Neural progenitor cell (in vitro differentiated cells): ENCODE data around the gene PLA1A. TPM values are rescaled to one million over a fixed set of nuclear protein-coding genes. Genes with fewer than 3 reads are reported as not detected.
A peak's percentile ranks its signal among the peaks of the same experiment; 100 is the strongest.

Experiments
- DNase-seq: peaks from one replicate; pipeline ENCODE4 v3.0.0-alpha.2; 2016; ENCODE audit warnings: low spot score
- H2AFZ ChIP-seq: fragments of 200-600 bp; sonication (generic); replicated peaks from 2 replicates; pipeline ENCODE4 v1.6.1; 2016; ENCODE audit warnings: antibody characterized with exemption
- H3F3A ChIP-seq: fragments of 200-600 bp; sonication (generic); 2 replicates; pipeline ENCODE4 v1.6.1; 2016; ENCODE audit warnings: antibody characterized with exemption, low read depth
- H3K27ac ChIP-seq: fragments of 200-600 bp; sonication (generic); 2 replicates; pipeline ENCODE4 v1.5.1; 2016; ENCODE audit warnings: mild to moderate bottlenecking
- H3K27me3 ChIP-seq: fragments of 200-600 bp; sonication (generic); 2 replicates; pipeline ENCODE4 v1.6.1; 2016; ENCODE audit warnings: mild to moderate bottlenecking, moderate library complexity
- H3K36me3 ChIP-seq: fragments of 200-600 bp; sonication (generic); 2 replicates; pipeline ENCODE4 v1.5.1; 2016
- H3K4me1 ChIP-seq: fragments of 200-600 bp; sonication (generic); 2 replicates; pipeline ENCODE4 v1.6.1; 2016; ENCODE audit warnings: mixed run types
- H3K4me2 ChIP-seq: fragments of 200-600 bp; sonication (generic); 2 replicates; pipeline ENCODE4 v1.6.1; 2016
- H3K4me3 ChIP-seq: fragments of 200-600 bp; sonication (generic); 2 replicates; pipeline ENCODE4 v1.5.1; 2016
- H3K79me2 ChIP-seq: fragments of 200-600 bp; sonication (generic); 2 replicates; pipeline ENCODE4 v1.6.1; 2016; ENCODE audit warnings: low read depth
- H3K9ac ChIP-seq: fragments of 200-600 bp; sonication (generic); 2 replicates; pipeline ENCODE4 v1.6.1; 2016
- H3K9me3 ChIP-seq: fragments of 200-600 bp; sonication (generic); 2 replicates; pipeline ENCODE4 v1.5.1; 2016; ENCODE audit warnings: low read depth
- H4K20me1 ChIP-seq: fragments of 200-600 bp; sonication (generic); 2 replicates; pipeline ENCODE4 v1.6.1; 2016; ENCODE audit warnings: low read depth
- H3K27ac Mint-ChIP-seq: 3 replicates; pipeline ENCODE4 v1.8.0; 2021; ENCODE audit warnings: mixed read lengths
- H3K27me3 Mint-ChIP-seq: 2 replicates; pipeline ENCODE4 v1.8.0; 2022; ENCODE audit warnings: low read depth, mild to moderate bottlenecking, inconsistent platforms, moderate library complexity, mixed read lengths; ENCODE audit not compliant: insufficient read depth
- H3K36me3 Mint-ChIP-seq: 3 replicates; pipeline ENCODE4 v1.8.0; 2021; ENCODE audit warnings: mixed read lengths
- H3K4me1 Mint-ChIP-seq: 3 replicates; pipeline ENCODE4 v1.8.0; 2021; ENCODE audit warnings: mixed read lengths
- H3K4me3 Mint-ChIP-seq: 3 replicates; pipeline ENCODE4 v1.8.0; 2021; ENCODE audit warnings: mild to moderate bottlenecking, moderate library complexity, mixed read lengths
- H3K9me3 Mint-ChIP-seq: 3 replicates; pipeline ENCODE4 v1.8.0; 2020; ENCODE audit warnings: mixed read lengths
- CTCF ChIP-seq: fragments of 200-600 bp; sonication (generic); IDR thresholded peaks from 2 replicates; pipeline ENCODE4 v1.5.1; 2017; ENCODE audit warnings: antibody characterized with exemption, mild to moderate bottlenecking
- EZH2 ChIP-seq: fragments of 200-600 bp; sonication (generic); IDR thresholded peaks from 2 replicates; pipeline ENCODE4 v1.6.1; 2017; ENCODE audit warnings: antibody characterized with exemption, mild to moderate bottlenecking, moderate library complexity
- EZH2phosphoT487 ChIP-seq: fragments of 200-600 bp; sonication (generic); IDR thresholded peaks from 2 replicates; pipeline ENCODE4 v1.6.1; 2017; ENCODE audit warnings: antibody characterized with exemption
- total RNA-seq: library from RNA; depleted of rRNA; stranded (reverse); fragments of >200 nt; gene quantifications from 2 replicates; pipeline ENCODE4 v1.2.3, GENCODE V29; 2015; ENCODE audit warnings: low replicate concordance

Gene PLA1A
- total RNA-seq, 1 donor from 2014 or later, result not detected

GRCh38 chr3:119599558-119600174 lies 2.0 kb downstream of the PLA1A start:
- H3K79me2 ChIP-seq, result no peaks in the 10 kb centered on the region
- H3K27ac Mint-ChIP-seq, result no peak overlapping the region

GRCh38 chr3:119600732-119601131 lies 3.0 kb downstream of the PLA1A start:
- Mint-ChIP-seq H3K4me3 (no peak overlapping the region), H3K9me3 (no peaks in the 10 kb centered on the region), H3K36me3 (no peaks in the 10 kb centered on the region), H3K27ac (no peak overlapping the region), H3K27me3 (peaks cover 4% of the 10 kb centered on the region), H3K4me1 (no peaks in the 10 kb centered on the region)
- TF ChIP-seq CTCF, result peak; percentile 65
- no peak for TF ChIP-seq EZH2phosphoT487
- peak; percentile 66 for DNase-seq
- no peaks in the 10 kb centered on the region for H3K36me3 ChIP-seq
- H3K27me3 ChIP-seq, result no peaks in the 10 kb centered on the region
- H3K9me3 ChIP-seq, result no peaks in the 10 kb centered on the region
- no peak overlapping the region for H3K9ac ChIP-seq
- no peak overlapping the region for H3K4me2 ChIP-seq
- H3K4me1 ChIP-seq, result peaks cover 4% of the 10 kb centered on the region
- H3K79me2 ChIP-seq, result no peaks in the 10 kb centered on the region
- no peaks in the 10 kb centered on the region for H4K20me1 ChIP-seq
- H3F3A ChIP-seq, result no peaks in the 10 kb centered on the region
- no peak overlapping the region for H3K27ac ChIP-seq
- peak overlapping the region; percentile 70 for H2AFZ ChIP-seq
- no peak overlapping the region for H3K4me3 ChIP-seq

More at GRCh38 chr3:119599558-119600174, 2.0 kb downstream of the PLA1A start:
- no peak for DNase-seq
- no peak overlapping the region for H3K9ac ChIP-seq
- Mint-ChIP-seq H3K4me3 (no peak overlapping the region), H3K36me3 (no peaks in the 10 kb centered on the region), H3K9me3 (no peaks in the 10 kb centered on the region), H3K4me1 (no peaks in the 10 kb centered on the region), H3K27me3 (peaks cover 5% of the 10 kb centered on the region)
- no peak for TF ChIP-seq CTCF
- no peak for TF ChIP-seq EZH2phosphoT487
- TF ChIP-seq EZH2, result no peak
- H2AFZ ChIP-seq, result no peak overlapping the region
- no peaks in the 10 kb centered on the region for H3K36me3 ChIP-seq
- peaks cover 4% of the 10 kb centered on the region for H3K4me1 ChIP-seq
- no peak overlapping the region for H3K4me3 ChIP-seq
- no peaks in the 10 kb centered on the region for H3F3A ChIP-seq
- H4K20me1 ChIP-seq, result no peaks in the 10 kb centered on the region
- no peak overlapping the region for H3K27ac ChIP-seq
- no peak overlapping the region for H3K4me2 ChIP-seq
- no peaks in the 10 kb centered on the region for H3K27me3 ChIP-seq
- H3K9me3 ChIP-seq, result no peaks in the 10 kb centered on the region

- Mint-ChIP-seq H3K4me1 (no peaks in the 10 kb centered on the region), H3K36me3 (no peaks in the 10 kb centered on the region), H3K27ac (no peak overlapping the region), H3K9me3 (no peaks in the 10 kb centered on the region), H3K4me3 (no peak overlapping the region), H3K27me3 (peaks cover 3% of the 10 kb centered on the region)
- no peak overlapping the region for H3K27ac ChIP-seq
- no peak overlapping the region for H3K9ac ChIP-seq
- DNase-seq, result no peak
- H3K4me3 ChIP-seq, result no peak overlapping the region
- H3K36me3 ChIP-seq, result no peaks in the 10 kb centered on the region
- H3F3A ChIP-seq, result no peaks in the 10 kb centered on the region
- no peaks in the 10 kb centered on the region for H3K27me3 ChIP-seq
- no peak overlapping the region for H3K4me2 ChIP-seq
- H3K79me2 ChIP-seq, result no peaks in the 10 kb centered on the region
- peaks cover 4% of the 10 kb centered on the region for H3K4me1 ChIP-seq
- H4K20me1 ChIP-seq, result no peaks in the 10 kb centered on the region
- H2AFZ ChIP-seq, result peak overlapping the region; percentile 70
- no peaks in the 10 kb centered on the region for H3K9me3 ChIP-seq
- TF ChIP-seq EZH2, result no peak
- no peak for TF ChIP-seq EZH2phosphoT487
- TF ChIP-seq CTCF, result no peak
Observed at GRCh38 chr3:119601154-119601553, 3.5 kb downstream of the PLA1A start.
